ENCODE results near the gene RXRB. TPM values are rescaled to one million over a fixed set of nuclear protein-coding genes. Genes with fewer than 3 reads are reported as not detected.

RXRB gene
- total RNA-seq, 1 donor from 2014 or later, result 15.0 TPM

DNA sequence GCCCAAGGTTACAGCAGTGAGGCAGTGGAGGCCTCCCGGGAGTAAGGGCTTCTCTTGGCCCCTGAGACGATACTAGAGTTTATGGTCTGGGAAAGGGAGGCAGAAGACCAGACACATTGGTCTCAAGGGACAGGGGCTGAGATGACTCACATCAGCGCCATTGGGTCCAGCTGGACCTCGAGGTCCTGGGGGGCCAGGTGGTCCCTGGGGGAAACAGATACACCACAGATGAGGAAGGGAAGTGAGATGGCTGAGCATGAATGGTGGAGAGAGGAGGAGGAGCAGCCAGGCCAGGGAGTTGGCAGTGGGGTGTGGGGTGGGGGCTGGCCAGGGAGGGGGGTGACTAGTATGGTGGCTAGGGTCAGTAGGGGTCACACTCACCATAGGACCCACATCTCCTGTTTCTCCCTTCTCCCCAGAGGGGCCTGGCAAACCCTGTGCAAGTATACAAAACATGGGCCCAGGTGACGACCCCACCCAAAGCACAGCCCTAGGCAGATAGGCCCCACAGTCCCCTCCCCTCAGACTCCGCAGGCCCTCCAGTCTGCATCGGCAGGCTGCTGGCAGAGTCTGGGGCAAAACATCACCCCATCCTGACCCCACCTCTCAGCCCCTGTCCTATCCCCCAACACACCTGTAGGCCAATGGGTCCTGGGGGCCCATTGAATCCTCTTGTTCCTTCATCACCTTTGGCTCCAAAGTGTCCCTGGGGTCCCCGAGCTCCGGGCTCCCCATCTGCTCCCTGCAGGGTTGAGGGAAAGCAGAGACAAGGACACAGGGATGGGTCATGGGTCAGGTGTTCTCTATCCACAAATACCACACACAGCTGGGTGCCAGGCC lies 30.1 kb downstream of the RXRB start:
- TF ChIP-seq, protein P1, sequence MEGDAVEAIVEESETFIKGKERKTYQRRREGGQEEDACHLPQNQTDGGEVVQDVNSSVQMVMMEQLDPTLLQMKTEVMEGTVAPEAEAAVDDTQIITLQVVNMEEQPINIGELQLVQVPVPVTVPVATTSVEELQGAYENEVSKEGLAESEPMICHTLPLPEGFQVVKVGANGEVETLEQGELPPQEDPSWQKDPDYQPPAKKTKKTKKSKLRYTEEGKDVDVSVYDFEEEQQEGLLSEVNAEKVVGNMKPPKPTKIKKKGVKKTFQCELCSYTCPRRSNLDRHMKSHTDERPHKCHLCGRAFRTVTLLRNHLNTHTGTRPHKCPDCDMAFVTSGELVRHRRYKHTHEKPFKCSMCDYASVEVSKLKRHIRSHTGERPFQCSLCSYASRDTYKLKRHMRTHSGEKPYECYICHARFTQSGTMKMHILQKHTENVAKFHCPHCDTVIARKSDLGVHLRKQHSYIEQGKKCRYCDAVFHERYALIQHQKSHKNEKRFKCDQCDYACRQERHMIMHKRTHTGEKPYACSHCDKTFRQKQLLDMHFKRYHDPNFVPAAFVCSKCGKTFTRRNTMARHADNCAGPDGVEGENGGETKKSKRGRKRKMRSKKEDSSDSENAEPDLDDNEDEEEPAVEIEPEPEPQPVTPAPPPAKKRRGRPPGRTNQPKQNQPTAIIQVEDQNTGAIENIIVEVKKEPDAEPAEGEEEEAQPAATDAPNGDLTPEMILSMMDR (conservative IDR thresholded peaks at IDR 0.05; ENCODE audit: low read depth, low read length), result no peak
- no peak overlapping the region for H3K4me3 ChIP-seq (ENCODE audit: low read depth, low read length)
- DNase-seq (ENCODE audit: low read depth), result no peak

DNA sequence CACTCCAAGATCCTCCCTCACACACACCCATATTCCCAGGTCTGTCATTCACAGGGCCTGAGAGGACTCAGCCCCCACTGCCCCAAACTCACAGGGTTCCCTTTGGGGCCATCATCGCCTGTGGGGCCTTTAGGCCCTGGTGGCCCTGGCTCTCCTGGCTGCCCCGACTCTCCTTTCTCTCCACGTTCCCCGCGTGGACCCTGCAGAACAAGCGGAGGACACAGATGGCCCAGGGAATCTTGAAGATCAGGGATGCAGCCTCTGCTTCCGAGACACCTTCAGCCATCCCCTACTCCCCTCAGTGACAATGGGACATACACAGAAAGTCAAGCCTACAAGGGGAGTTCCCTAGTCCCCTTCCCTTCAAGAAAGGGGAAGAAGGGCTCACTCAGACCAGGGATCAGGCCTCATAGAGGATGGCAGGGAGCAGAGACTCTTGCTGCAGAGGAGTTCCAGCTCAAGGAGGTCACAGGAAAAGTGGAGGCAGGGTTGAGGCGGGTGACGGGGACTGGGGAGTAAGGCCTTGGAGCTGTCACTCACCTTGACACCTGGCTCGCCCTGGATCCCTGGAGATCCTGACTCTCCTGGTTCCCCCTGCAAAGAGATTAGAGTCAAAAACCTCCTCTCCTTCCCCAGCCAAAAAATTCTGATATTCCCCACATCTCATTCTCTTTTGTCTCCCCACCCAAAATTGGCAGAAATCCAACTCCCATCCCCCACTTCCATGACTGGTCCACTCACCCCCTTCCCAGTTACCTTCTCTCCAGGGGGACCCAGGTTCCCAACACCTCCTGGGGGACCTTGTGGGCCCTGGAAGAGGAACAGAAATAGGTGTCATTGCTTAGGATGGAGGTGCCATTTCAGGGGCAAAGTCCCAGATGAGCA lies 30.9 kb downstream of the RXRB start:
- H3K4me3 ChIP-seq (ENCODE audit: low read depth, low read length), result no peak overlapping the region
- no peak for DNase-seq (ENCODE audit: low read depth)
- TF ChIP-seq, protein P1 (conservative IDR thresholded peaks at IDR 0.05; ENCODE audit: low read depth, low read length), result no peak

DNA sequence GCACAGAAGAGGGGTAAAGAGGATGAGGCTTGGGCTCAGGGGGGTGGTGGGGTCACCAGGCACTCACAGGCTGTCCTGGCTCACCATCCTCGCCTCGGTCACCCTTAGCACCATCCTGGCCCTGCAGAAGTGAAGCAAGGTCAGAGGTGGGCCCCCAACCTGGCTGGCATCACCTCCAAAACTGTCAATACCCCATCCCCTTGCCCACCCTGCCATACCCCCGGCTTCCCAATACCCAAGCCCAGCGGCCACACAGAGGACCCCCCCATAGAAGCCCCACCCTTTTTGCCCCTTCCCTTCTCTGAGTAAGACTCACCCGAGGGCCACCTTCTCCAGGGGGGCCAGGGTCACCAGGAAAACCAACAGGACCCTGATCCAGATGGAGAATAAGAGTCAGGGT lies 31.8 kb downstream of the RXRB start:
- TF ChIP-seq, protein P1 (conservative IDR thresholded peaks at IDR 0.05; ENCODE audit: low read depth, low read length), result no peak
- H3K4me3 ChIP-seq (ENCODE audit: low read depth, low read length), result no peak overlapping the region
- DNase-seq (ENCODE audit: low read depth), result no peak

DNA sequence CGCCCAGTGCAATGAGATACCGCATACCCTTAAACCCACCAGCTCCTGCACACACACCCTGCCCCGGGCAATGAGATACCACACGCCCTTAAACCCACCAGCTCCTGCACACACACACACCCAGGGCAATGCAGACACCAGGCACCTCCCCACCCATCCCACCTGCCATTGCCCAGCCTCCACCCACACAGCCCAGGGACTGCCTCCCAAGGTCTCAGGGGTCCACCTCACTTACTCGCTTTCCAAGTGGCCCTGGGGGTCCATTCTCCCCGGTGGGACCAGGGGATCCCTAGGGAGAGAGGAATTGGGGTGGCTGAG lies 32.2 kb downstream of the RXRB start:
- no peak for DNase-seq (ENCODE audit: low read depth)
- H3K4me3 ChIP-seq (ENCODE audit: low read depth, low read length), result no peak overlapping the region
- TF ChIP-seq, protein P1 (conservative IDR thresholded peaks at IDR 0.05; ENCODE audit: low read depth, low read length), result no peak

DNA sequence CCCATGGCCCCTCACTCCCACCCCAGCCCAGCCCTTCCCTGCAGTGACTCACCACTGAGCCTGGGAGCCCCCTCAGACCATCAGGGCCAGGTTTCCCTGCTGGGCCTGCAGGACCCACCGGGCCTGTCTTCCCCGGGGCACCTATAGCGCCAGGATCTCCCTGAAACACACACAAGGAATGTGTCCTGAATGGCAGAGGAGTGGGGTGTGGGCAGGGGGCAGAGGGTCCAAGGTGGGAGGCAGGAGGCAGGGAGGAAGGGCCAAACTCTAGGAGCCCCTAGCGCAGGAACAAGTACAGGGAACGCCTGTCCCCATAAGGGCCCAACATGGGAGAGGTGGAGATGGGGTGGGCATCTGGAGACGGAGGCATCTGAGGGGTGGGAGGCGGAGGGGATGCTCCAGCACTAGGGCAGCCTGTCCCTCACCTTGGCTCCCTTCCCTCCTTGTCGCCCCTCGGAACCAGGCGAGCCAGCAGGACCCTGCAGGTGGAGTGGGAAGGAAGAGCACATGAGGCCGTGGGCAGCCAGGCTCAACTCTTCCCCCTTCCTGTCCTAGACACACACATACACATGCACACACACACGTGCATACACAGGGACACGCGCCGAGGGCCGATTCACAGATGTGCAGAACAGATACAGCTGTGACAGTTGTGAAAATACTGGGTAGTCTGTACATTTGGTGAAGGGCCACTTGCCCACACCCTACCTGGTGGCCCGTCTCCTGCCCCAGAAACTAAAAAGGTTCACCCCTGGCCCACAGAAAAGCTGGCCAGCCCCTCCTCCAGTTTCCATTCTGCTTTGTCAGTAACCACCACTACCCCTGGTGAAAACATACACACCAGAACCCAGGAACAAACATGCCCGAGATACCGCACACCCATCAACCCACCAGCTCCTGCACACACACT lies 32.8 kb downstream of the RXRB start:
- no peak overlapping the region for H3K4me3 ChIP-seq (ENCODE audit: low read depth, low read length)
- DNase-seq (ENCODE audit: low read depth), result no peak
- TF ChIP-seq, protein P1 (conservative IDR thresholded peaks at IDR 0.05; ENCODE audit: low read depth, low read length), result no peak

DNA sequence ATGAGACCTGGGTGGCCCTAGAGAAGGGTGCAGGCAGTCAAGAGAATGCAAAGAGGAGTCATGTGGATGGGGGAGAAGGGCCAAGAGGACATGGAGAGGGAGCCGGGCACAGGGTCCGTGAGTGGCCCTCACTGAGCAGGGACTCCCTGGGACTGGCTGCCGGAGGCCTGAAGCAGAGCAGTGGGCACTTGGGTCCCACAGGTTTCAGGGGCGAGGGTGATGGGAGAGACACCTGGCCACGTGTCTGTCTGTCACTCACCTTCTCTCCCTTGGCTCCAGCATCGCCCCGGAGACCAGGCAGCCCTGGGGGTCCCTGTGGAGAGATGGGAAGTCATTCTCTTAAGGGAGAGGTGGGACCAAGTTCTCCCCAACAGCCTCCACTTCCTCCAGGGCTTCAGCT lies 33.7 kb downstream of the RXRB start:
- TF ChIP-seq, protein P1 (conservative IDR thresholded peaks at IDR 0.05; ENCODE audit: low read depth, low read length), result no peak
- DNase-seq (ENCODE audit: low read depth), result no peak
- H3K4me3 ChIP-seq (ENCODE audit: low read depth, low read length), result no peak overlapping the region

Measured in epithelial cell of proximal tubule (primary cell).